HuH-7 (cell line): ENCODE data around the gene SORBS1.
A peak's percentile ranks its signal among the peaks of the same experiment; 100 is the strongest.

Source experiments
- DNase-seq: peaks from one replicate; pipeline ENCODE4 v3.0.0; 2011; ENCODE audit warnings: low spot score

Gene SORBS1

GRCh38 chr10:95266674-95267095, 294.5 kb downstream of the SORBS1 start:
- peak; percentile 52 for DNase-seq

GRCh38 chr10:95265572-95265971, 295.6 kb downstream of the SORBS1 start:
- DNase-seq: no peak

DNA sequence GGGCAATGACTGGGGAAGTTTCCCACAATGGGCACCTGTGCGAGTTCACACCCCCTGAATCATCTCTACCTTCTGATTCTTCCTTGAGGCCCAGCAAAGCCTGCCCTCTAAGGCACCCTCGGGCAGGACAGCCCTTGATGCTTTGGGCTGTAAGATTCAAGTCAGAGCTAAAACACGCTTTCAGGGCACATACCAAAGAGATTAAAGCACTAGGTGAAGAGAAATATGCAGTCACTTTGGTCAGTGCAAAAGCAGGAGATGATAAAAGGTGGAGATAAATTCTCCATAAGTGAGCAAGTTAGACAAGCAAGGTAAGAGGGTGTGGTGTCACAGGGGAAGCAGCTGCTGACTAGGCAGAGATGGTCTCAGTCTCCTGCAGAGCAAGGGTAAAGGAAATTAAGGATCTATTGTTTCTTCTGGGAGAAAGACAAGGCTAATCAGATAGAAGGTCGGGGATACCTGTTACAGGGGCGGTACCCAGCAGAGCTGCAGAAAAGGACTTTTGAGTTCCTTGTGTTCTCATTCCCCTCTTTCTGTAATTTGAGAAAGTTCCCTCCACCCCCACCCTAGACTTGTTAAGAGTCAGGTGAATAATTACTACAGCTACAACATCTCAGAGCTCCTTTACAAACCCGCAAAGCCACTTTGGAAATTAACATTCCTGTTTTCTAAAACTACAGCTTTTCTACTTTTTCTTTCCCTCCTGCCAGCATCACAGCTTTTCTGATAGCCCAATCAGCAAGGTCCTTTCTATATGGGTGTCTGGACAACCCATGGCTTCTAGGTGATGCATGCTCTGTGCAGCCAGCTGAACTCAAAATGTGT, 296.7 kb downstream of the SORBS1 start:
- DNase-seq: no peak

DNA sequence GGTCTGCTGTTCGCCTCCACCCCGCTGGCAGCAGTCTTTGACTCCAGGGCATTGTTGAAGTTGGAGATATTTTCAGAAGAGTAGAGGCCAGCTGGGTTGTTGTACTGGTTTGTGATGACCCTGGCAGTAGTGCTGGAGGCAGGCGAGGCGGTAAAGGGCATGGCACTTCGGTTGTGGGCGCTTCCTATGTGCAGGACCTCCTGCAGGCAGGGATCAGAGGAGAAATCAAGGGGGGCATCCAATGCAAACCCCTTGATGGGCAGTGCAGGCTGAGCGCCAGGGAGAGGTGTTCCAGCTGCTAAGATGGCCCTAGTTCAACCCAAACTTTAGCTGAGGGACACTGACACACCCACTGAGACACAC, 297.3 kb downstream of the SORBS1 start:
- no peak for DNase-seq

- no peak for DNase-seq
These were observed 298.2 kb downstream of the SORBS1 start for GRCh38 chr10:95262763-95263518.

DNA sequence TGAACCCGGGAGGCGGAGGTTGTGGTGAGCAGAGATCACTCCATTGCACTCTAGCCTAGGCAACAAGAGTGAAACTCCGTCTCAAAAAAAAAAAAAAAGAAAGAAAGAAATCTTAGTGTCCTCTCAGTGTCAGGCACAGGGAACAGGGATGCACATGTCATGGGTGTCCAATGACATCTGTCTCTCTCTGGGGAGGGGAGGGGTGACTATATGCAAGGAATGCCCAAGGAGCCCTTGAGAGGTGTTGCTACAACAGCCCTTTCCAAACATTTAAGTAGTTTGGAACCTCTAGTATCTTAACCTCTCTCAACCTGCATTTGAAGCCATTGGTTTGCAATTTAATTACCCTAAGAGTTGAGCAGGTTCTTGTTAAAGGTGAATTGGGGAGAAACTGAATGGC, 299.2 kb downstream of the SORBS1 start:
- DNase-seq: no peak
